NCI-H2029 (cell line): ENCODE data around the gene DKKL1.

Source experiments
- DNase-seq: peaks from one replicate; lab custom pipeline; 2025; lab: John Stamatoyannopoulos, UW

Gene DKKL1

DNA sequence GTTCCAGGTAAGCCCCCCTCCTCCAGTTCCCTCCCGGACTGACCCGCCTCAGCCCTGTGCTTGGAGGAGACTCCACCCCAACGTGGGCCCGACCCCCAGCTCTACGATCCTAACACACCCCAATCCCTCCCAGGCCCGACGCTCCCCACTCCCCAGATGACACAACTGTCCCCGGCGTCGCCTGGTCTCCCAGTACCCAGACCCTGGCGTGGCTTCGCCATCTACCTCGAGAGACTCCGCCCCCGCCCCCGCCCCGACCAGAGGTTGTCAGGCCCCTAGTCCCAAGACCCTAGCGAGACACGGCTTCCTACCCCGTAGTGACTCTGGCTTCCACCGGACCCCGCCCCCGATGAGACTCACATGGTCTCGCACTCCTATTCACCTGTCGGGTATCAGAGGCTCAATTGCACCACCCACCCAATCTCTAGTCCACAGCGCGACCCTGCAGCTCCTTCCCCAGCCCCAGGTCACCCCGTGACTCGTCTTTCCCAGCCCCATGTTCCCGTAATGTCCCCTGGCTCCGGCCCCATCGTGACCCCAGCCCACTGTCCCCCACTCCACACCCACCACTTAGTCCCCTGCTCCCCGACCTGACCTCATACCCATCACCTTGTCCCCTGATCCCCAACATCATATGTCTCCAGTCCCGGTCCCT is 25.5 kb upstream of the DKKL1 start:
- DNase-seq = no peak

GRCh38 chr19:49338691-49339300 is 24.9 kb upstream of the DKKL1 start:
- peak; percentile 48 for DNase-seq

DNA sequence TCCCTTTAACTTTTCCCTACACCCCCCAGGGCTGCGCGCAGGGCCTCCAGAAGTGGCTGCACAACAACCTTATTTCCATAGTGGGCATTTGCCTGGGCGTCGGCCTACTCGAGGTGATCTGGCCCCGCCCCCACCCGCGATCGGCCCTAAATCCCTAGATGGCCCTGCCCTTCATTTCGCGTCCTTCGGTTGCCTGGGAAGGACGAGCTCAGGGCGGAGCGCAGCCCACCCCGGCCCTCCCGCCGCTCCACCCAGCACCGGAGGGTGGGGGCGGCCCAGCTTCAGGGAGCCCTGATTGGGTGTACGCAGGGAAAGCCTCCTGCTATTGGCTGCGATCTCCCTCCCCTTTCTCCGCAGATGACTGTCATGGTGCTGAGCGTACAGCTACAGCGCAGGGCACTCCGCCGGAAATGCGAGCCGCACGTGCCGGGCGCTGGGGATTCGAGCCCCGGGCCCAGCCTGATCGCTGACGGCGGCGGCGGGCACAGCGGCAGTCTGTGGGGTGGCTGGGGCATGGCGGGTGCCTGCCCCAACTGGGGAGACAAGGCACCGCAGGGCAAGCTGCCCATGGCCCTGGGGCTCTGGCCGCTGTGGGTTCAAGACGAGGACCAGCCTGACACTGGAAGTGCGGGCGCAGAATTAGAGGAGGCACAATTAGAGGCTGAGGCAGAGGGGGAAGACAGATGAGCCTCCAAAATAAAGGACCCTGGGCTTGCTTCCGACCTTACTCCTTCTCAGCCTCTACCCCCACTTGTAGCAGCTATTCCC is 24.2 kb upstream of the DKKL1 start:
- DNase-seq = no peak

DNA sequence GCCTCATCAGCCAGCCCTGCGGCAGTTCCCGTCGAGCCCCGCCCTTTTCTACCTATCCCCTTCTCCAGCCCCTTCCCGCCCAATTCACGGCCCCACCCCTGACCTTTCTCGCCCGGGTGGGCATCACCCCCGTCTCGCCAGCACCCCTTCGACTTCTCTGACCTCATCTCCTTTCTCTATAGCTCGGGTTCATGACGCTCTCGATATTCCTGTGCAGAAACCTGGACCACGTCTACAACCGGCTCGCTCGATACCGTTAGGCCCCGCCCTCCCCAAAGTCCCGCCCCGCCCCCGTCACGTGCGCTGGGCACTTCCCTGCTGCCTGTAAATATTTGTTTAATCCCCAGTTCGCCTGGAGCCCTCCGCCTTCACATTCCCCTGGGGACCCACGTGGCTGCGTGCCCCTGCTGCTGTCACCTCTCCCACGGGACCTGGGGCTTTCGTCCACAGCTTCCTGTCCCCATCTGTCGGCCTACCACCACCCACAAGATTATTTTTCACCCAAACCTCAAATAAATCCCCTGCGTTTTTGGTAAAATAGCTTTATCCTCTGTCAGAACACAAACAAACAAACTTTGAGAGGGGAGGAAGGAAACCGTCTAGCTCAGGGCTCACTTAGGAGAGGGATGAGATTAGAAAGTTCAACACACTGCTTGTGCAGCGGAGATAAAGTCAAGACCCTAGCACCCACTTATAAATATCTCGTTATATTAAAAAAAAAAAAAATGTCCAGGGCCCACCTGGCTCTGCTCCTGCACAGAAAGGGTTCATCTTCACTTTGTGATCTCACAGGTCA is 23.4 kb upstream of the DKKL1 start:
- DNase-seq = peak; percentile 19

DNA sequence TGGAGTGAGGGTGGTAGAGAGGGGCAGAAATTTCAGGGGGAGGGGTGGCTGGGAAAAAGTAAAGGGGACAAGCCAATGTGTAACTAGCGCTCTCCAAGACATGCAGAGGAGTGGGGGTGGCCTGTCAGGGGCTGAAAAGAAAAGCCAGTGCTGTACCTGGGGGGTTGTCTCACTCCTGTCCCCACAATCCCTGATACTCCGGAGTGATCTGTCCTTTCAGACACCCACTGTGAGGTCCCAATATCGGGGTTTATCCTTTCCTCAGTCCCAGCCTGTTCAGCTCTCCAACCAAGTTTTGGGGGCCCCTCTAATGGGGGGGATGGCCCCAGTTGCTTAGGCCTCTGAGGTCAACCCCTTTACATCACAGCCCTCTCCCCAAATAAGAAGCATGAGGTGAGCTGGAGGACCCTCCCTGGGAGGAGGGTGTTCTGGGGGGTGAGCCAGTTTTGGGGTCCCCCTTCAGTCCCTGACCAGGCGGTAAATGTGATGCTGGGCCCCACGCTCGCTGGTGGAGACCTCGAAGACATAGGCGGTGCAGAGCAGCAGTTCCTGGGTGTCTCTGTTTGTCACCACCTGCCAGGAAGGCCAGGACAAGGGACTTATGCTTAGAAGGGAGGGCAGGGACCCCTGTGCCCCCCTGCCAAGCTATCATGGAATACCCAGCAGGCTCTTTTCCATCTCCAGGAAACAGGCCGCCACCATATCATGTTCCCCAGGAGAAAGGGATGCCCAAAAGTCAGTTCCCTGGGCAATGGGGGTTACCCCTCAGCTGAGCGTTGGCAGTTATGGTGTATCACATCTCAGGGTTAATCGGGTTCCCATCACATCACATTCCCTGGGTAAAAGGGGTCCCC is 22.6 kb upstream of the DKKL1 start:
- no peak for DNase-seq

DNA sequence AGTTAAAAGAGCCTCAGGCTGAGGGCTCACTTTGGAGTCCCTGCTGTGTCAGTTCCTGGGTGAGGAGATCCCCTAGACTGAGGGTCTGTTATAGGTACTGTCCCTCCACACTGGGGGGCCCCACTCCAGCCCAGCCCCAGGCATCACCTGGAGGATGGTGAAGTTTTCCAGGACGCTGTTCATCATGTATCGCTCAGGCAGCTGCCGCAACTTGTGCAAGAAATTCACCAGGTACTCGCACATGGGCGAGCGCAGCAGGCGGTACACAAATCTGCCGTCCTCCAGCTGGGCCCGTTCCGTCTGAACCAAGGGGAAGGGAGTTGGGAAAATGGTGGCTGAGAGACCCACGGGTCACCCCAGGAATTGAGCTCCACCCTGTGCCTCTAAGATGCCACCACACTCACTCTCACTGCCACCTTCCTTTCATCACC is 21.4 kb upstream of the DKKL1 start:
- DNase-seq = no peak

DNA sequence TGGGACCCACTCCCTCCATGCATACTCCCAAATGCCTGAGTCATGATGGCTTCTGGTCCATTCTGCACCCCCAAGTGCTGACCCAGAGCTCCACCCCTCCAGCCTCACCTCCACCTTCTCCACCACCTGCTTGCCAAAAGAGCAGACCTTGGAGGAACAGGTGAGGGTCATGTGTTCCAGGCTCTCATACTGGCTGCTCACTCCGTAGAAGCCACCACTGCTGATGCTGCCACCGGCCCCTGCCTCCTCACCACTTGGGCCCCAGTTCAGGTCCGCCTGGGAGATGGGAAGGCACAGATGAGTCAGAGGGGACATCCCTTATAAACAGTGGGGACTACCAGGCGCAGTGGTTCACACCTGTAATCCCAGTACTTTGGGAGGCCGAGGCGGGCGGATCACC is 20.6 kb upstream of the DKKL1 start:
- no peak for DNase-seq

DNA sequence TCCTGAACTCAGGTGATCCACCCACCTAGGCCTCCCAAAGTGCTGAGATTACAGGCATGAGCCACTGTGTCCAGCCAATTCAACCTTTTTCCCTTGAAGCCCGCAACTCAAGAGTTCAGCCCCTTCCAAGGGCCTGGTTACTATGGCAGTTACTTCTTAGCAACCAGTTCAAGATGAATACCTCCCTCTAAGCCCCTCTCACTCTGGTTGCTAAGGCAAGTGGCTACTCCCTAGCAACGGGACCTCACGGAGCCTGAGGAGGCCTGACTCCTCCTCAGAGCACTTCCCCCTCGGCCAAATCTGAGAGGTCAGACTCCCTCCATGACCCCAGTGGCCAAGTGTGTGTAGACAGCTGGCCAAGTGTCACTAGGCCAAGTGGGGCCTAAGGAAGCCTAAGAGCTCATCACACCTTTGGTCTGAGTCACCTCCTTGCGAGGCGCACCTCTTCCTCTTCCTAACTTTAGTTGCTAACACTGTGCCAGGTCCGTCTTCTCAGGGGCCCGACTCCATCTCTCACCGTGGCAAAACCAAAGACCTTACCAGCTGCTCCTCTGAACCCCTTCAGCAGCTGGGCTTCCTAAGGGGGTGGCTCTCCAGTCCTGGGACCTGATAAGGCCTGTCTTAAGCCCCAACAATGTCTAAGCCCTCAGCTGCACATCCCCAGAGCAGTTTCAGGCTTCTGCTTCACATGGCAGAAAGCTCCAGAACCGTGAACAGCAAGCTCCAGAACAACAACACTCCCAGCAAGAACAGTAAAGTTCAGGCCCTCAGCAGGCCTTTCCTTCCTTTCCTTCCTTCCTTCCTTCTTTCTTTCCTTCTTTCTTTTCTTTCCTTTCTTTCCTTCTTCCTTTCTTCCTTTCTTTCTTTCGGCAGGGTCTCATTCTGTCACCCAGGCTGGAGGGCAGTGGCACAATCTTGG is 18.9 kb upstream of the DKKL1 start:
- DNase-seq = no peak

DNA sequence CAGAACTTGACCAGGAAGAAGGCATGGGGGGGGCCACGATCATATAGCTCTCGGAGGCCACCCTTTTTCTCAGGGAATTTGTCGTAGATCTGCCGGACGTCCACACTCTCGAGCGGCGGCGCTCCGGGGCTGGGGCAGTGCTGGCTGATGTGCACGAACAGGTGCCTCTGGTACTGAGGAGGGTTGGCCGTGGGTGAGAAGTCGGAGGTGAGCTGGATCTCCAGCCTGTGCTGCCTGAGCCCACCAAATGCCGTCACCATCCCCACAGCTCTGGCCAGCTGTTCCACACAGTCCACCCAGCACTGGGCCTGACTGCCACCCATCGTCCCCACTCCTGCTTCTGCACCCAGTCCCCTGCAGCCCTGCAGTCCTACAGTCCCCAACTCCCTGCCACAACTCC is 16.5 kb upstream of the DKKL1 start:
- no peak for DNase-seq

DNA sequence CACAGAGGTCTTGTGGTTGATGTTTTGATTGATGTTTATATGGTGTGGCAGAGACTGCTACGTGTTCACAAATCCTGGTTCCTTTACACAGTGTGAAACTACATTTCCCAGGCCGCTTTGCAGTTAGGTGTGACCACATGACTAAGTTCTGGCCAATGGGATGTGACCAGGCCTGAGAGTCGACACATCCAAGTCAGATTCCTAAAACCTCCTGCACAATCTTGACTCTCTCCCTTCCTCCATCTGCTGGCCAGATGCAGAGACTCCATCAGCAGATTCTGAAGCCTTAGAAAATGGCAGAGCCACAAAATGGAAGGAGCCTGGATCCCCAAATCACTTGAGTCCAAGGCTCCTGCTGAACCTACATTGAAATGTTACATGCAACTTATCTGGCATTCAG is 15.8 kb upstream of the DKKL1 start:
- no peak for DNase-seq

GRCh38 chr19:49348305-49349189 is 15.1 kb upstream of the DKKL1 start:
- no peak for DNase-seq

DNA sequence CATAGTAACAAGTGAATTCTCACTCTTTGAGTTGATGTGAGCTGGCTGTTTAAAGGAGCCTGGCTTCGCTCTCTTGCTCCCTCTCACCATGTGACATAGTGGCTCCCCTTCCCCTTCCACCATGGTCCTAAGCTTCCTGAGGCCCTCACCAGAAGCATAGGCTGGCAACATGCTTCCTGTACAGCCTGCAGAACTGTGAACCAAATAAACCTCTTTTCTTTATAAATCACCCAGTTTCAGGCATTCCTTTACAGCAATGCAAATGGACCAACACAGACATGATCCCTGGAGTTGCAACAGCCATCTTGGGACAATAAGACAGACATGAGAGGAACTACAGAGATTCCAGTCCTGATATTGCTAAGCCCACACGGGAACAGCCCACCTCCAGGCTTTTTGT is 14.1 kb upstream of the DKKL1 start:
- DNase-seq = no peak

DNA sequence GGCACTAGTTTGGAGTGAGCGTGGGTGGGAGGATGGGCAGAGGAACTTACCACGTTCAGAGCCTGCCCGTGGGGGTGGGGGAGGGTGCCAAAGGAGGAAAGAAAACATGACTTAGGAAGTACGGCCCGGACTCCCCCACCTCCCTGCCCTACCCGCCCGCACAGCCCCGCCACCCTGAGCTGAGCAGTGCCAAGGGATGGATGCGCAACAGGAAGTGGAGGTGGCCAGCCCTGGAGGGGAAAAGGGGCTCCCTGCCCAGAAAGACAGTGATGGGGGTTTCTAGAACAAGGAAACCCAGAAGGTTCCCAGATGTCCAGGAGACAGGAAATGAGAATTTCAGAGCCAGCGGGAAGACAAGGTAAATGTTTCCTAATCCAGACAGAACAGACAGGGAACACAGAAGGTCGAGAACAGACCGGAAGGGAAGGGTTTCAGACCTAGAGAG is 7.7 kb upstream of the DKKL1 start:
- no peak for DNase-seq

- DNase-seq = no peak
Observed at GRCh38 chr19:49356382-49356781, 7.3 kb upstream of the DKKL1 start.

- DNase-seq = no peak
Observed at GRCh38 chr19:49357186-49357585, 6.5 kb upstream of the DKKL1 start.

- DNase-seq = no peak
Observed at GRCh38 chr19:49359851-49360820, 3.5 kb upstream of the DKKL1 start.

- DNase-seq = no peak
Observed at GRCh38 chr19:49361438-49362047, 2.1 kb upstream of the DKKL1 start.
